ENCODE results near the gene MARK4. TPM values are rescaled to one million over a fixed set of nuclear protein-coding genes. Genes with fewer than 3 reads are reported as not detected.

Gene MARK4
- total and polyA plus RNA-seq, 5 donors from 2014 or later: 0.38 to 61.0 (median 1.1) TPM

GRCh38 chr19:45216667-45217066 lies 34.4 kb upstream of the MARK4 start:
- H3K4me3 Mint-ChIP-seq: no peak overlapping the region
- no peaks in the 10 kb centered on the region for H3K36me3 Mint-ChIP-seq
- no peak overlapping the region for H3K27ac Mint-ChIP-seq
- Histone ChIP-seq H3K27ac (ENCODE audit: insufficient read depth, low read length, poor library complexity, severe bottlenecking) (no peak overlapping the region), H3K4me3 (ENCODE audit: low read depth, low read length) (no peak overlapping the region), H3K36me3 (ENCODE audit: control insufficient read depth, insufficient read depth, low read length) (no peaks in the 10 kb centered on the region), H3K4me1 (ENCODE audit: control insufficient read depth, insufficient read depth, low read length, poor library complexity, severe bottlenecking) (no peaks in the 10 kb centered on the region), H3K27me3 (ENCODE audit: control insufficient read depth, insufficient read depth, low read length) (peaks cover 7% of the 10 kb centered on the region), H3K9me3 (ENCODE audit: control insufficient read depth in 2 of 2, low read length in 2 of 2) (no peaks in the 10 kb centered on the region)
- peaks cover 0 to 2% (median 0%) of the 10 kb centered on the region in 7 donors for H3K9me3 Mint-ChIP-seq
- peaks cover 0 to 1% (median 0%) of the 10 kb centered on the region in 4 donors for H3K4me1 Mint-ChIP-seq
- no peak for DNase-seq
- no peak for ATAC-seq (ENCODE audit: low read depth in 2 of 2)
- peaks cover 48% of the 10 kb centered on the region for H3K27me3 Mint-ChIP-seq

- Histone ChIP-seq H3K4me1 (ENCODE audit: control insufficient read depth, insufficient read depth, low read length, poor library complexity, severe bottlenecking) (no peaks in the 10 kb centered on the region), H3K9me3 (ENCODE audit: control insufficient read depth in 2 of 2, low read length in 2 of 2) (no peaks in the 10 kb centered on the region), H3K27ac (ENCODE audit: insufficient read depth, low read length, poor library complexity, severe bottlenecking) (no peak overlapping the region), H3K36me3 (ENCODE audit: control insufficient read depth, insufficient read depth, low read length) (no peaks in the 10 kb centered on the region), H3K27me3 (ENCODE audit: control insufficient read depth, insufficient read depth, low read length) (peaks cover 7% of the 10 kb centered on the region), H3K4me3 (ENCODE audit: low read depth, low read length) (no peak overlapping the region)
- peaks cover 0 to 1% (median 0%) of the 10 kb centered on the region in 4 donors for H3K4me1 Mint-ChIP-seq
- DNase-seq (no peak), ATAC-seq (ENCODE audit: low read depth in 2 of 2) (no peak)
- peaks cover 0 to 2% (median 0%) of the 10 kb centered on the region in 7 donors for H3K9me3 Mint-ChIP-seq
- no peak overlapping the region for H3K4me3 Mint-ChIP-seq
- H3K27me3 Mint-ChIP-seq: peaks cover 54% of the 10 kb centered on the region
- no peaks in the 10 kb centered on the region for H3K36me3 Mint-ChIP-seq
- no peak overlapping the region for H3K27ac Mint-ChIP-seq
Measured at GRCh38 chr19:45217193-45217956, 33.7 kb upstream of the MARK4 start.

- no peaks in the 10 kb centered on the region for H3K4me1 ChIP-seq (ENCODE audit: control insufficient read depth, insufficient read depth, low read length, poor library complexity, severe bottlenecking)
- ATAC-seq (ENCODE audit: low read depth in 2 of 2): no peak
Measured at GRCh38 chr19:45217957-45218334, 33.1 kb upstream of the MARK4 start.

GRCh38 chr19:45218426-45218825 lies 32.6 kb upstream of the MARK4 start:
- H3K36me3 ChIP-seq (ENCODE audit: control insufficient read depth, insufficient read depth, low read length): no peaks in the 10 kb centered on the region

More at GRCh38 chr19:45217957-45218334, 33.1 kb upstream of the MARK4 start:
- no peak for DNase-seq
- Histone ChIP-seq H3K27me3 (ENCODE audit: control insufficient read depth, insufficient read depth, low read length) (peaks cover 7% of the 10 kb centered on the region), H3K27ac (ENCODE audit: insufficient read depth, low read length, poor library complexity, severe bottlenecking) (no peak overlapping the region), H3K9me3 (ENCODE audit: control insufficient read depth in 2 of 2, low read length in 2 of 2) (no peaks in the 10 kb centered on the region), H3K4me3 (ENCODE audit: low read depth, low read length) (no peak overlapping the region), H3K36me3 (ENCODE audit: control insufficient read depth, insufficient read depth, low read length) (no peaks in the 10 kb centered on the region)
- H3K9me3 Mint-ChIP-seq: peaks cover 0 to 6% (median 0%) of the 10 kb centered on the region in 7 donors
- H3K27me3 Mint-ChIP-seq: peaks cover 60% of the 10 kb centered on the region
- no peak overlapping the region for H3K4me3 Mint-ChIP-seq
- H3K27ac Mint-ChIP-seq: no peak overlapping the region
- H3K36me3 Mint-ChIP-seq: no peaks in the 10 kb centered on the region
- peaks cover 0 to 1% (median 0%) of the 10 kb centered on the region in 4 donors for H3K4me1 Mint-ChIP-seq

GRCh38 chr19:45218911-45219743 lies 31.9 kb upstream of the MARK4 start:
- Histone ChIP-seq H3K36me3 (ENCODE audit: control insufficient read depth, insufficient read depth, low read length) (no peaks in the 10 kb centered on the region), H3K27me3 (ENCODE audit: control insufficient read depth, insufficient read depth, low read length) (peaks cover 7% of the 10 kb centered on the region), H3K9me3 (ENCODE audit: control insufficient read depth in 2 of 2, low read length in 2 of 2) (no peaks in the 10 kb centered on the region), H3K27ac (ENCODE audit: insufficient read depth, low read length, poor library complexity, severe bottlenecking) (no peak overlapping the region), H3K4me3 (ENCODE audit: low read depth, low read length) (no peak overlapping the region), H3K4me1 (ENCODE audit: control insufficient read depth, insufficient read depth, low read length, poor library complexity, severe bottlenecking) (no peaks in the 10 kb centered on the region)
- Mint-ChIP-seq H3K9me3 (peaks cover 0 to 6% (median 0%) of the 10 kb centered on the region in 7 donors), H3K27me3 (peaks cover 51% of the 10 kb centered on the region), H3K27ac (no peak overlapping the region), H3K4me3 (no peak overlapping the region), H3K4me1 (peaks cover 0 to 1% (median 0%) of the 10 kb centered on the region in 4 donors), H3K36me3 (no peaks in the 10 kb centered on the region)
- no peak for ATAC-seq (ENCODE audit: low read depth in 2 of 2)
- DNase-seq: peak in 1 of 3 donors; percentile 25

More at GRCh38 chr19:45218426-45218825, 32.6 kb upstream of the MARK4 start:
- Mint-ChIP-seq H3K4me3 (no peak overlapping the region), H3K36me3 (no peaks in the 10 kb centered on the region), H3K9me3 (peaks cover 0 to 6% (median 0%) of the 10 kb centered on the region in 7 donors), H3K4me1 (peaks cover 0 to 1% (median 0%) of the 10 kb centered on the region in 4 donors), H3K27me3 (peaks cover 58% of the 10 kb centered on the region), H3K27ac (no peak overlapping the region)
- Histone ChIP-seq H3K9me3 (ENCODE audit: control insufficient read depth in 2 of 2, low read length in 2 of 2) (no peaks in the 10 kb centered on the region), H3K27ac (ENCODE audit: insufficient read depth, low read length, poor library complexity, severe bottlenecking) (no peak overlapping the region), H3K27me3 (ENCODE audit: control insufficient read depth, insufficient read depth, low read length) (peaks cover 7% of the 10 kb centered on the region), H3K4me1 (ENCODE audit: control insufficient read depth, insufficient read depth, low read length, poor library complexity, severe bottlenecking) (no peaks in the 10 kb centered on the region), H3K4me3 (ENCODE audit: low read depth, low read length) (no peak overlapping the region)
- ATAC-seq (ENCODE audit: low read depth in 2 of 2) (no peak), DNase-seq (no peak)

- DNase-seq (no peak), ATAC-seq (ENCODE audit: low read depth in 2 of 2) (no peak)
- Mint-ChIP-seq H3K9me3 (peaks cover 0 to 6% (median 0%) of the 10 kb centered on the region in 7 donors), H3K4me1 (no peaks in the 10 kb centered on the region), H3K27me3 (peaks cover 33% of the 10 kb centered on the region), H3K27ac (peak overlapping the region in 1 of 3 donors; percentile 1), H3K4me3 (no peak overlapping the region), H3K36me3 (no peaks in the 10 kb centered on the region)
- Histone ChIP-seq H3K36me3 (ENCODE audit: control insufficient read depth, insufficient read depth, low read length) (no peaks in the 10 kb centered on the region), H3K4me1 (ENCODE audit: control insufficient read depth, insufficient read depth, low read length, poor library complexity, severe bottlenecking) (no peaks in the 10 kb centered on the region), H3K9me3 (ENCODE audit: control insufficient read depth in 2 of 2, low read length in 2 of 2) (no peaks in the 10 kb centered on the region), H3K27me3 (ENCODE audit: control insufficient read depth, insufficient read depth, low read length) (peaks cover 2% of the 10 kb centered on the region), H3K27ac (ENCODE audit: insufficient read depth, low read length, poor library complexity, severe bottlenecking) (no peak overlapping the region), H3K4me3 (ENCODE audit: low read depth, low read length) (no peak overlapping the region)
Measured at GRCh38 chr19:45222724-45223123, 28.3 kb upstream of the MARK4 start.

GRCh38 chr19:45223879-45224278 lies 27.2 kb upstream of the MARK4 start:
- Histone ChIP-seq H3K9me3 (ENCODE audit: control insufficient read depth in 2 of 2, low read length in 2 of 2) (no peaks in the 10 kb centered on the region), H3K27me3 (ENCODE audit: control insufficient read depth, insufficient read depth, low read length) (peaks cover 2% of the 10 kb centered on the region), H3K4me1 (ENCODE audit: control insufficient read depth, insufficient read depth, low read length, poor library complexity, severe bottlenecking) (no peaks in the 10 kb centered on the region), H3K36me3 (ENCODE audit: control insufficient read depth, insufficient read depth, low read length) (no peaks in the 10 kb centered on the region), H3K4me3 (ENCODE audit: low read depth, low read length) (no peak overlapping the region), H3K27ac (ENCODE audit: insufficient read depth, low read length, poor library complexity, severe bottlenecking) (no peak overlapping the region)
- ATAC-seq (ENCODE audit: low read depth in 2 of 2) (no peak), DNase-seq (no peak)
- Mint-ChIP-seq H3K36me3 (no peaks in the 10 kb centered on the region), H3K9me3 (peaks cover 0 to 4% (median 0%) of the 10 kb centered on the region in 7 donors), H3K4me3 (no peak overlapping the region), H3K27me3 (peaks cover 28% of the 10 kb centered on the region), H3K27ac (no peak overlapping the region), H3K4me1 (no peaks in the 10 kb centered on the region)

All from CD4-positive, CD25-positive, alpha-beta regulatory T cell (primary cell).